MM.1S (cell line): ENCODE measurements around the gene TNKS1BP1.

Source experiments
- DNase-seq: peaks from one replicate; pipeline ENCODE4 v3.0.0-alpha.2; 2015
- H2AFZ ChIP-seq: fragments of 300-600 bp; sonication (generic); 2 replicates; pipeline ENCODE4 v1.6.0; 2016; ENCODE audit warnings: antibody characterized with exemption, low read length
- H3F3A ChIP-seq: fragments of 300-600 bp; sonication (generic); 2 replicates; pipeline ENCODE4 v1.6.1; 2016; ENCODE audit warnings: mild to moderate bottlenecking, antibody characterized with exemption, low read length, moderate library complexity, mixed read lengths; ENCODE audit not compliant: insufficient read depth
- H3K27ac ChIP-seq: fragments of 300-600 bp; sonication (generic); 2 replicates; pipeline ENCODE4 v1.5.1; 2016; ENCODE audit warnings: mild to moderate bottlenecking, low read length
- H3K27me3 ChIP-seq: fragments of 300-600 bp; sonication (generic); replicated peaks from 2 replicates; pipeline ENCODE4 v1.6.0; 2016; ENCODE audit warnings: low read length; ENCODE audit not compliant: insufficient read depth
- H3K36me3 ChIP-seq: fragments of 300-600 bp; sonication (generic); replicated peaks from 2 replicates; pipeline ENCODE4 v1.6.1; 2016; ENCODE audit warnings: mild to moderate bottlenecking, low read length, mixed read lengths; ENCODE audit not compliant: insufficient read depth
- H3K4me1 ChIP-seq: fragments of 300-600 bp; sonication (generic); 2 replicates; pipeline ENCODE4 v1.6.1; 2016; ENCODE audit warnings: low read length, mixed read lengths
- H3K4me2 ChIP-seq: fragments of 300-600 bp; sonication (generic); 2 replicates; pipeline ENCODE4 v1.6.0; 2016; ENCODE audit warnings: low read depth, low read length
- H3K4me3 ChIP-seq: fragments of 300-600 bp; sonication (generic); 2 replicates; pipeline ENCODE4 v1.5.1; 2016; ENCODE audit warnings: low read length, mixed read lengths
- H3K79me2 ChIP-seq: fragments of 300-600 bp; sonication (generic); 2 replicates; pipeline ENCODE4 v1.6.1; 2016; ENCODE audit warnings: mixed run types, low read length, mixed read lengths
- H3K9ac ChIP-seq: fragments of 300-600 bp; sonication (generic); 2 replicates; pipeline ENCODE4 v1.6.1; 2016; ENCODE audit warnings: low read length, mixed read lengths
- H3K9me2 ChIP-seq: fragments of 300-600 bp; sonication (generic); replicated peaks from 2 replicates; pipeline ENCODE4 v1.6.1; 2016; ENCODE audit warnings: mild to moderate bottlenecking, low read length, mixed read lengths; ENCODE audit not compliant: insufficient read depth
- H3K9me3 ChIP-seq: fragments of 300-600 bp; sonication (generic); replicated peaks from 2 replicates; pipeline ENCODE4 v1.6.1; 2016; ENCODE audit warnings: mild to moderate bottlenecking, low read length, mixed read lengths; ENCODE audit not compliant: insufficient read depth
- H4K20me1 ChIP-seq: fragments of 300-600 bp; sonication (generic); 2 replicates; pipeline ENCODE4 v1.6.1; 2016; ENCODE audit warnings: mild to moderate bottlenecking, low read length, moderate library complexity, mixed read lengths; ENCODE audit not compliant: insufficient read depth
- EZH2 ChIP-seq: fragments of 300-600 bp; sonication (generic); optimal IDR thresholded peaks from 2 replicates; pipeline ENCODE3; 2017; ENCODE audit warnings: low read depth, mild to moderate bottlenecking, antibody characterized with exemption, low read length, mixed read lengths
- EZH2phosphoT487 ChIP-seq: fragments of 300-600 bp; sonication (generic); IDR thresholded peaks from 2 replicates; pipeline ENCODE4 v1.6.1; 2018; ENCODE audit warnings: antibody characterized with exemption, low read length
- TF ChIP-seq, protein P1 (sequence below): fragments of 300-600 bp; sonication (generic); IDR thresholded peaks from 2 replicates; pipeline ENCODE4 v1.5.1; 2016; ENCODE audit warnings: antibody characterized with exemption, low read length, mixed read lengths

Gene TNKS1BP1

DNA sequence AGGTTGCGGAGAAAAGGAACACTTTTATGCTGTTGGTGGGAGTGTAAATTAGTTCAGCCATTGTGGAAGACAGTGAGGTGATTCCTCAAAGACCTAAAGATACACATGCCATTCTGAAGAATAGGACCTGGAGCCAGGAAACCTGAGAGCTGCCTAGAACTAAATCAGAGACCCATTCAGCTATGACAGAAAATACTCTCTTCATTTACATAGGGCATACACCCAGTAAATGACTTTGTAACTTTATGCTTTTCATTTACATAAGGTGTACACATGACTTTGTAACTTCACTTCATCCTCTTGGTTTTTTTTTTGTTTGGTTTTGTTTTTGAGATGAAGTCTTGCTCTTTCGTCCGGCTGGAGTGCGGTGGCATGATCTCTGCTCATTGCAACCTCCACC is 62.6 kb downstream of the TNKS1BP1 start:
- no peaks in the 10 kb centered on the region for H3K79me2 ChIP-seq
- TF ChIP-seq EZH2 (no peak), EZH2phosphoT487 (no peak)
- TF ChIP-seq, protein P1, sequence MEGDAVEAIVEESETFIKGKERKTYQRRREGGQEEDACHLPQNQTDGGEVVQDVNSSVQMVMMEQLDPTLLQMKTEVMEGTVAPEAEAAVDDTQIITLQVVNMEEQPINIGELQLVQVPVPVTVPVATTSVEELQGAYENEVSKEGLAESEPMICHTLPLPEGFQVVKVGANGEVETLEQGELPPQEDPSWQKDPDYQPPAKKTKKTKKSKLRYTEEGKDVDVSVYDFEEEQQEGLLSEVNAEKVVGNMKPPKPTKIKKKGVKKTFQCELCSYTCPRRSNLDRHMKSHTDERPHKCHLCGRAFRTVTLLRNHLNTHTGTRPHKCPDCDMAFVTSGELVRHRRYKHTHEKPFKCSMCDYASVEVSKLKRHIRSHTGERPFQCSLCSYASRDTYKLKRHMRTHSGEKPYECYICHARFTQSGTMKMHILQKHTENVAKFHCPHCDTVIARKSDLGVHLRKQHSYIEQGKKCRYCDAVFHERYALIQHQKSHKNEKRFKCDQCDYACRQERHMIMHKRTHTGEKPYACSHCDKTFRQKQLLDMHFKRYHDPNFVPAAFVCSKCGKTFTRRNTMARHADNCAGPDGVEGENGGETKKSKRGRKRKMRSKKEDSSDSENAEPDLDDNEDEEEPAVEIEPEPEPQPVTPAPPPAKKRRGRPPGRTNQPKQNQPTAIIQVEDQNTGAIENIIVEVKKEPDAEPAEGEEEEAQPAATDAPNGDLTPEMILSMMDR, result no peak
- H3K4me2 ChIP-seq, result no peak overlapping the region
- H3F3A ChIP-seq, result no peaks in the 10 kb centered on the region
- H3K27ac ChIP-seq, result no peak overlapping the region
- no peak overlapping the region for H3K4me3 ChIP-seq
- H3K4me1 ChIP-seq, result no peaks in the 10 kb centered on the region
- H2AFZ ChIP-seq, result no peak overlapping the region
- H3K27me3 ChIP-seq, result no peaks in the 10 kb centered on the region
- no peaks in the 10 kb centered on the region for H4K20me1 ChIP-seq
- no peak overlapping the region for H3K9ac ChIP-seq
- no peaks in the 10 kb centered on the region for H3K9me3 ChIP-seq
- no peaks in the 10 kb centered on the region for H3K36me3 ChIP-seq
- DNase-seq, result no peak
- no peaks in the 10 kb centered on the region for H3K9me2 ChIP-seq

DNA sequence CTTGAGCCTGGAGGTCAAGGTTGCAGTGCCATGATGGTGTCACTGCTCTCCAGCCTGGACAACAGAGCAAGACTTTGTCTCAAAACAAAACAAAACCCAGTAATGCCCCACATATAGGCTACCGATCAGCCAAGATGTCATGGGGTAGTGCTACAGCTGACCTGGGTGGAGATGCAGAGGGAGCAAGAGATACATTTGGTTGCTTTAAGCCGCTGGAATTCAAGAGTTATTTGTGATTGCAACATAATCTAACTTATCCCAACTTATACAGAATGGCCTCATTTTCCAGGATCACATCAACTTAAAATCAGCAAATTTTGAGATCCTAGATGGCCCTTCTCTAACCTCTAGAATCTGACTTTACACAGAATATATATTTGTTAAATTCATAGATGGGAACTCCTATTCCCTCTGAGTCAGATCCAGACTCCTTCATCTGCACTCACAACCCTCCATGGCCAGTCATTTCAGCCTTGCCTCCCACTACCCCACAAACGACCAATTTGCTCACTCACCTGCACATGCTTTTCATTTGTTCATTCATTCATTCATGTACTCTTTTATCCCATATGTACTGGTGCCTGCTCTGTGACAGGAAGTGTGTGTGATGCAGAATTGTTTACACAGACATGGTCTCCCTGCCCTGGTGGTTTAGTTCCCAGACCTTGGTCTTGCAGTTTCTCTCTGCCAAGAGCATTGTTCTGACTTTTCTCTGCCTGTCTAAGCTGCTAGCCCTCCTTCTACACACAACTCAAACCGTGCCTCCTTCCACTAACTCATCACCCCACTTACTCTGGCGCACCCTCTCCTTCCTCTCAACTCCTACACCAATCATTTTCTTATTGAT is 63.6 kb downstream of the TNKS1BP1 start:
- Histone ChIP-seq H3K79me2 (no peaks in the 10 kb centered on the region), H3K9me3 (no peaks in the 10 kb centered on the region), H3F3A (no peaks in the 10 kb centered on the region), H3K4me3 (no peak overlapping the region), H3K9me2 (no peaks in the 10 kb centered on the region), H4K20me1 (no peaks in the 10 kb centered on the region), H3K4me2 (no peak overlapping the region), H2AFZ (no peak overlapping the region), H3K27ac (no peak overlapping the region), H3K4me1 (no peaks in the 10 kb centered on the region), H3K9ac (no peak overlapping the region), H3K27me3 (no peaks in the 10 kb centered on the region), H3K36me3 (no peaks in the 10 kb centered on the region)
- DNase-seq, result no peak
- TF ChIP-seq, protein P1, result no peak
- no peak for TF ChIP-seq EZH2
- no peak for TF ChIP-seq EZH2phosphoT487

DNA sequence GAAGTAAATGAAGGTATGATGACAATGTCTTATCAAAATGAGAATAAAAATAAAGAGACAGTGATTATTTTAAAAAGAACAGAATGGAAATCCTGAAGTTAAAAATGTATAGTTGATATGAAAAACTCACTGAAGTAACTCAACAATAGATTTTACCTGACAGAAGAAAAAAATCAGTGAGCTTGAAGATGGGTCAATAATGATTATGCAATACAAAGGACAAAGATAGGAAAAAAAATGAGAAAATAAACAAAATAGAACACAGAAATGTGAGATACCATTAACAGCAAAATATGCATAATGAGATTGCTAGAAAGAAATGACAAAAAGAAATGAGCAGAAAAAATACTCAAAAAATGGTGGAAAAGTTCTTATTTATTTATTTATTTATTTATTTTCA is 68.6 kb downstream of the TNKS1BP1 start:
- Histone ChIP-seq H3K9me2 (no peaks in the 10 kb centered on the region), H4K20me1 (no peaks in the 10 kb centered on the region), H3K9me3 (no peaks in the 10 kb centered on the region), H3K27me3 (no peaks in the 10 kb centered on the region), H3K4me1 (no peaks in the 10 kb centered on the region), H3K4me3 (no peak overlapping the region), H3K9ac (no peak overlapping the region), H3F3A (no peaks in the 10 kb centered on the region), H3K36me3 (no peaks in the 10 kb centered on the region), H3K27ac (no peak overlapping the region), H3K4me2 (no peak overlapping the region), H2AFZ (no peak overlapping the region), H3K79me2 (no peaks in the 10 kb centered on the region)
- TF ChIP-seq EZH2 (no peak), EZH2phosphoT487 (no peak)
- TF ChIP-seq, protein P1, result no peak
- DNase-seq, result no peak
